SW480 (cell line): ENCODE data around the gene CCNK.
A peak's percentile ranks its signal among the peaks of the same experiment; 100 is the strongest.

Source experiments
- DNase-seq: peaks from one replicate; pipeline ENCODE4 v3.0.0-alpha.2; 2016; ENCODE audit warnings: low spot score

The CCNK gene

DNA sequence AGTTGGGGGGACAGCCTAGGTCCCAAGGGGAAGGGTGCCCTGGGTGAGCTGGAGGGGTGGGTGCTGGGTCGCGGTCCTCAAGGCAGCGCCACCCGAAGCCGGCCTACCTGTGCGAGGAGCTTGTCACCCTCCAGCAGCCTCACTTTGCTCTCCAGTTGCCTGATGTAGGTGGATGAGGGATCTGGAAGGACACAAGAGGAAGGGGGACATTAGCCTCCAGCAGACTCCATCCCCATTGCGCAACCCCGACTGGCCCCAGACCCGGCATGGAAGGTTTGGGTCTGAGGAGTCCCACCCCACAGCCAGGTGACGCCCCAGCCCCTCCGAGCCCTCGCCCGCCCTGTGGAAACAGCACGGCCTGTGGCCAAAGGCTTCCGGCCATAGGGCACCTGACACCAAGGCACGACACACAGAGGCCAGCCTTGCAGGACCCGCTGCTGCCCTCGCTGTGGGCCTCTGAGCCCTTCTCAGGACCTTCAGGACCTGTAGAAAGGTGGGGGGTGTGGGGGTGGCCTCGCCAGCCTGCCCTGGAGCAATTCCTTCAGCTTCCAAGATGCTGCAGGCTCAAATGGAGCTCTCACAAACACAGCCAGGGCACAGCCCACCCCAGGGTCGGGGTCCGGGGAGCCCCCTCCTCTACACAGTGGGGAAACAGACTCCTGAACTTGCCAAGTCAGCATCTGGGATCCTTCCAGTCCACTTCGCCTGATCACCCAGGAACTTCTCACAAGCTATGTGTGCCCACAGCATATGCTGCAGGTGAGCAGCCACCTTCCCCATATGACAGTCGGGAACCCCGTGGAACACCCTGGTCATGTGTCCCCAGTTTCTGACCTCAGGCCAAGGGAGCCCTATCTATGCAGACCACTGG is 54.9 kb downstream of the CCNK start:
- no peak for DNase-seq

DNA sequence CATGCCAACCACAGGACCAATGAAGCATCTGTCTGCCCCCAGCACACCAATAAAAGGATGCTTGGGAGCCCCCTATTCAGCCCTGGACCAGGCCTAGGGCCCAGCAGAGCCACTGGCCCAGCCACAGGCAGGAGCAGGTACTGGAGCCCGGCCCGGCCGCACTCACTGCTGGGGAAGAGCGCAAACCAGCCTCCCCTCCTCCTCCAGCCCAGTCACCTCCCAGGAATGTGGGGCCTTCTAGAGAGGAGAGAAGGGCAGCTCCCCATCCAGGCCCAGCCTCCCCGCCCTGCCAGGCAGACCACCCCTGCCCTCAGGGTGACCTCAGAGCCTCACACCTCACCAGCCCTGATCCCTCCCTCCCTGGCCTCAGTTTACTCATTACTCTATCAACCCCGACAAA is 56.2 kb downstream of the CCNK start:
- peak; percentile 70 for DNase-seq

DNA sequence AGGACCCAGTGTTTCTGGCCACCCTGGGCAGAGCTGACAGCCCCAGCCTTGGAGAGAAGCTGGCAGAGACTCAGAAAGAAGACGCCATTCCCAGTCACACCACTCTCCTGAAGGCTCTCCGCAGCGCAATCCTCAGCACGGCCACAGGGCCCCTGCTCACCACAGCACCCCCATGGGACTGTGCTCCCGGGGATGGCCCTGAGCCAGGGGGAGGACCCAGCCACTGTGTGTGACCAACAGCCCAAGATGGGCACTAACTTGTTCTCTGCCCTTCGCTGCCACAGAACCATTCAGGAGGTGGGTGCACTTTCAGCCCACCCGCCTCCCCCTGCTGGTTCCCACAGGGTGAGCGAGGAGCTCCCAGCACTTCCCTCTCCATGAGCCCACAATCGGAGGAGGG is 57.1 kb downstream of the CCNK start:
- no peak for DNase-seq

DNA sequence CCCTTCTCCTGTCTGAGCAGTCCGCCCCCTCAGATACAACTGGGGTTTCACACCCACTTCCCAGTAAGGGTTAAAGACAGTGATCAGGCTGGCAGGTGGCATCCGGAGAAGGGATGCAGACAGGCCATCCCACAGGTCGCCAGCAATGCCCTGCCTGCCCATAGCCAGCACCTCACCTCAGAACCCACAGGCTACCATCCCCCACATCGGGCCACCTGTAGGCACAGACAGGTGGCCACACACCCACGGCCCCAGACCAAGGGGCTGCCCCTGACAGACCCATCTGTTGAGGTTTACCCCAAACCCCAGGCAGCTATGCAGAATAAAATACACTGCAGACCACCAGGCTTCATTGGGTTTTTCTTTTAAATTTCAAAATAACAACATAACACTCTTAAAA is 57.5 kb downstream of the CCNK start:
- DNase-seq, result no peak

DNA sequence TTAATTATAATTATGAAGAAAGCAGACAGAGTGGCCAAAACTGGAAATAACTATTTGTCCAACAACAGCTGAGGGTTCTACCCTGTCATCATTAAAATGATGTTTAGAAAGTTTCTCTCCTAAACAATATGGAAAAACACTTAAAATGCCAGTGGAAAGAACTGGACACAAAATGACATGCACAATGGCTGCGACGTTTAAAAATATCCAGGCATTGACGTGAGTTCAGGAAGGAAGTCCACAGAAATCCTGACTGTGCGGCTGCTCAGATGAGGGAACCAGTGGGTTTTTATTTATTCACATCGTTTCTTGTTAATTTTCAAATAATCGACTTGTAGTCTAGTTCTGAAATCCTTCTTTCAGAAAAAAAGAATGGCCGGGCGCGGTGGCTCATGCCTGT is 58.3 kb downstream of the CCNK start:
- DNase-seq, result no peak

DNA sequence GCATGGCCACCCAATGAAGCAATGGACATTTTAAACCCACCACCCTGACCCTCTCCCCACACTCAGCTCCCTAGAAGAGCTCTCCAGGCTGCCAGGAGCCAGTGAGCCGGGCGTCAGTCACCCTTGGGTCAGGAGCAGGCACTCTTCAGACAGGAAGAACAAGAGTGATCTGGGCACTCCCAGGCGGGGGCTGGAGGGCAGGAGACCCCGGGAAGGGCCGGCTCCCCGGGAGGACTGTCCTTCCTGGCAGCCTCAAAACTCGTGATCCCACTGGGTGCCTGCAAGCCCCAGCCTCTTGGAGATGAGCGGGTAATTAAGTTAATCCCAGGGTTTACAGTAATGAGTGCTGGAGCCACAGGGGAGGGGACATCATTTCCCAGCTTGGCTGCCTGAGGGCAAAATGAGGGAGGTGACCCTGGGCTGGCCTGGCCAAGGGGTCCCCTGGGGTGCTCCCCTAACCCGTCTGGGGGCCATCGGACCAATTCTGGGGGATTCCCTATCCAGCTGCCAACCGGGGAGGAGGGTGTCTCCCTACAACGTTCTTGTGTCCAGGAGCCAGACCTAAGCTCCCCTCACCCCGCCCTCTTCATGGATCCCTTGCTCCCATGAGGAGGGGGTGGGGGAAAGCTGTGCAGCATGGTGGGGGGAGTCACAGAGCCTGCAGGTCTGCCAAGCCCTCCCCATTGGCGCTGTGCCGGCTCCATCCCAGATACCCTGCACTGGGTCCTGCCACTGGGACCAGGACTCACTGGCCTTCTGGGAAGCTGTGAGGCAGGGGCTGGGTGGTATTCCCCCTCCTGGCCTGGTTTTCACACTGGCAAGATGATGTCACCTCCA is 59.2 kb downstream of the CCNK start:
- no peak for DNase-seq

DNA sequence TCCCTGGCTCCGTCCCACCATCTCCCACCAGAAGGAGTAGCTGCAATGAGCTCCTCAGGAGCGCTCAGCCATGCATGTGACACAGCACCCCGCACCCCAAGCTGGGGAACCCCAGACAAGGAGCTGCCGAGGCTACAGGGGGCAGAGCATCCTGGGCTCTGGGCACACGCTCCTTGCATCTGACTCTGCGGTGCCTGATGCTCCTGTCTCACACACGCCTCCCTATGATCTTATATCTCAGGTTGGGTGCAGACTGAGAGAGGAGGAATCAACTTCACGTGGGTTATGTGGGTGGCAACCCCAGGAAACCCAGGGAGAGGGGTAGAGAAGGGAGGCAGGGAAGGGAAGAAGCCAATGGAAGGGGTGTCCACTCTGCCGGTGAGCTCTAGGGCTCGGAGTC is 60.0 kb downstream of the CCNK start:
- no peak for DNase-seq

DNA sequence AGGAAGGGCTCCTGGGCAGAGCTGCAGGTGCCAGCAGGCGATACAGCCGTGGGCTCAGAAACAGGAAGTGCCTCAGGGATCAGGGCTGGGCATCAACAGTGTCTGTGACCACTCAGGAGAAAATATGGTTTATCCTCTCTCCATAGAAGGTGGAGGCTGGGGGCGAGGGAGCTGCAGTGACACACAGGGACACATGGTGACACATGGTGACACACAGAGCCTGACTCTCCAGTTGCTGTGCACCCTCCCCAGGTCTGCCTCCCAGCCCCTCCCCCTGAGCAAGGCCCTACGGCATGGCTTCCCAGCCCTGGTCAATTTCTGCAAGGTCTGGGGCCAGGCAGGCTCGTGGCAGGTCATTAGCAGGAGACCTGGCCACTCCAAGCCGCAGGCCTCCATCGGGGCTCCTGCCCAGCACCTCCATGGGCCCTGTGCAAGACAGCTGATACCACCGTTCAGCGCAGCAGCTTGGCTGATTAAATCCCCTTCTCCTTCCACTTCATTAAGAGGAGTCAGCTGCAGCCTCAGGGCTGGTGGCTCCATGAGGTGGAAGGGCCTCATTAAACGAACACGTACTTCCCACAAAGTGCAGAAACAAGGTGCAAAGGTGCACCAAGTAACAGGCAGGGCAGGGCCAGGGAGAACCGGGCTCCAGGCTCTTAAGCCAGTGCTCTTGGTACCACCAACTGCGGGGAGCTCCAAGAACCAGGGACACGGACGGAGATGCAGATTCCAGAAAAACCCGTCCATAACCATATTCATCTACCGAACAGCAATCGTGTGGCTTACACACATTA is 60.7 kb downstream of the CCNK start:
- DNase-seq, result peak; percentile 41

DNA sequence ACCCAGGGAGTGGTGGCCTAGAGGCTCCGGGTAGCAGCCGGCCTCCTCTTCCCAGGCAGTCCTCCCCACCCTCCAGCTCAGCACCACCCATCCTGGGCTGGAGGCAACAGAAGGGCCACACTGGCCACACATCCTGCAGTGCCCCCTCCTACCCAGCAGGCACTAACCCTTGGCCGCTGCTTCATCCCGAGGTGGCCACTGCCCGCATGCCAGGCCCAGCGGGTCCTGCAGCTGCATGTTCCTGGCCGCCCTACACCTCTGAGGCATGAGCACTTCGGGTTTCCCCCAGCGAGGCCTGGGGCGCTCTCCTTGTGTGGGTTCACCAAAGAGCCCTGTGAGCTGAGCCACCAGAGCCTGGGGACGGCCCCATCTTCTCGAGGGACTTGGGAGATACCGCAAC is 61.4 kb downstream of the CCNK start:
- no peak for DNase-seq

DNA sequence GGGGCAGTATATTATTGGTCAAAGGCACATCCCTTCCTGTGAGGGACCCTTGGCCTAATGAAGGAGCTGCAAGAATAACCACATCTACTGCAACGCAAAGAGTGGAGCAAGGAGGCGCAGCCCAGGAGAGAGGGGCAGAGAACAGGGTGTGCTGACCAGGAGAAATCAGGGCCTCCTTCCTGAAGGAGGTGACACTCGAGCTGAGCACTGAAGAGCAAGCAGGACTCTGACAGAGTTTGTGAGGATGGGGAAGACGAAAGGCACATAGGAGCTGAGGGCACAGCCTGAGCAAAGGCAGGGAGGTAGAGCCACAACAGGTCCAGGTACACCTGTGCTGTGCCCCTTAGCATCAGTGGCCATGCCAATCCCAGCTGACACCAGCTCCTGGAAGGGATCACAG is 62.2 kb downstream of the CCNK start:
- no peak for DNase-seq

DNA sequence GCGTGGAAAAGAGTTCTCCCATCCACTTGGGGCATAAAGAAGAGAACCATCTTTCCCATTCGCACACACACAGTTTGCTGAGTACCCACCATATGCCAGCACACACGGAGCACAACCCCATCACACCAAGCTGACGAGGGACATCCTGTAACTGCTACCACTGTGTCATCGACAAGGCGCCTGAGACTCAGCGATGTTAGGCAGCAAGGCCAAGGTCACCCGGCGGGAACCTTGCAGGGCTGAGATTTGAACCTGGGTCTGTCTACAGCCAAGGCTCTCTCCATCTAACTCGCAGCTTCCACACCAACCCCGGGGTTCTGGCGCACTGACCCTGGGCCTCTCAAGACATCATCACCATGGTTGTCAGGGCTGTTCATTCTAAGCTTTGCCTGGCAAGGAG is 62.8 kb downstream of the CCNK start:
- DNase-seq, result no peak

DNA sequence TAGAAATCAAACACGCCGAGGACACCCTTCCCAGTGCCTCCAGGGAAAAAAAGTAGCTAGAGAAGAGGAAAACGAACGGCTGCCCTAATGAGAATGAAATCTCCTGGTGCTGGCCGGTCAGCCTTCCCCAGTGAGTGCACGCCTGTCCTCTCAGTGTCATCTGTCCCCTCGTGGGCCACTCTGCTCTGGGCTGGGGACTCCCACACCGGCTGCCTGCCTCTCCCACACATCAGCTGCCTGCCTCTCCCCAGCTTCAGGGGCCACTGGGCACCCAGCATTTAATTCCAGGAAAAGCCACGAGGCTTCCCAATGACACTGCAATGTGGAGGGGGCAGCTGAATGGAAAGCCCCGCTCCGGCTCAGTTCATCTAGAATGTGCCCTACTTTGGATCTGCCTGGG is 63.8 kb downstream of the CCNK start:
- DNase-seq, result no peak

DNA sequence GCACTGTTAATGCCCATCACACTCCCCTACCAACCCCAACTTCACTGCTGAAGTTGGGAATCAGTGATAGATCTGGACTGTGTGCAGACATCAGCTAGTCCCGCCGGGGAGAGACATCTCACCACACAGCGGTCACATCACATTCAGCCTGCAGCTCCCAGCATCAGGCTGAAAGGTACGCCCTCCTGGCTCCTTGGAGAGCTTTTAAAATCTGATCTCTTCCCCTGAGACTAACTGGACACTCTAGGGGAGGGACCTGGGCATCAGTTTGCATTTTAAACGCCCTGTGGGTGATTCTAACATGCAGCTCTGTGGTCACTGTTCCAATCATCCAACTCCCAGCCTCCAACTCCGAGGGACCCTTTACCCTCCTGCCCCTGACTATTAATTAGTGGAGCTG is 64.4 kb downstream of the CCNK start:
- no peak for DNase-seq

DNA sequence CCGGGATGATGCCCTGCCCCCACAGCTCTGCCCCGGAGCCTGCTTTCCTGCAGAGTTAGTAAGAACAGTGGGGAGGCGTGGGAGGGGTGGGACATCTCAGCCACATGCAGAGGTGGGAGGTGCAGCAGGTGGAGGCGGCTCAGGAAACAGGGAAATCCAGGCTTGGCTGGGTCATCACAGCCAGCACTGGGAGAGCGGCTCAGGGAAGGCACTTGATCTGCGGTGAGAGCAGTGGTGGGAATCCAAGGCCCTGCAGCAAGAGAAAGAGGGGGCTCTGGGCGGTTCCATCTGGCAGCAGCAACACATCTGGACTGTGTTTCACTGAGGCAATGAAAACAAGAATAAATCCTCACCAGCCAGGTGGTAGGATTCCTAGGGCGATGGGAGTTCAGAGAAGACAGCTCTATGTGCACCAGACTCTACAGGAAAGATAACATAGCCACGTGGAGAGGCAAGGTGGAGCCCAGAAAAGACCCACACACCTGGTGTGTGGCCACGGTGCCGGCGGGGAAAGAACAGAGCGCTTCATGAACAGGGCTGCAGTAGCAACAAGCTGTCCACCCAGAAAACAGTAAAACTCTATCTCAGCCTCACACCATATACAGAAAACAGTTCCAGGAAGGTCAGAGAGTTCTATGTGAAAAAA is 65.1 kb downstream of the CCNK start:
- no peak for DNase-seq

DNA sequence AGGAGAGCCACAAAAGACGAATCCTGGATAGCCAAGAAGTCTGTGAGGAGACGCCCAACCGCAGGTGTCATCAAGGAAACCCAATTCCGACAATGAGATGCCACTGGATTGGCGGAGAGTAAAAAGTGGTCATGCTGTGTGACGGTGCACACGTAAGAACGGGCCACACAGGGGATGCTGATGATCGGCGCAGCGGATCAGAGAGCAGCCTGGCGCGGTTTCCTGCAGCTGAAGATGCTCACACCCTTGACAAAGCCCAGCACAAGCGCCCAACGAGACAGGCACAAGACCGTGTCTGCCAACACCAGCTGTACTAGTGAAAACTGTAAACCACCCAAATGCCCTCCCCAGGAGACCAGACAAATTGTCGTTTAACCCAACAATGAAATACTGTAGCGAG is 67.0 kb downstream of the CCNK start:
- DNase-seq, result no peak

DNA sequence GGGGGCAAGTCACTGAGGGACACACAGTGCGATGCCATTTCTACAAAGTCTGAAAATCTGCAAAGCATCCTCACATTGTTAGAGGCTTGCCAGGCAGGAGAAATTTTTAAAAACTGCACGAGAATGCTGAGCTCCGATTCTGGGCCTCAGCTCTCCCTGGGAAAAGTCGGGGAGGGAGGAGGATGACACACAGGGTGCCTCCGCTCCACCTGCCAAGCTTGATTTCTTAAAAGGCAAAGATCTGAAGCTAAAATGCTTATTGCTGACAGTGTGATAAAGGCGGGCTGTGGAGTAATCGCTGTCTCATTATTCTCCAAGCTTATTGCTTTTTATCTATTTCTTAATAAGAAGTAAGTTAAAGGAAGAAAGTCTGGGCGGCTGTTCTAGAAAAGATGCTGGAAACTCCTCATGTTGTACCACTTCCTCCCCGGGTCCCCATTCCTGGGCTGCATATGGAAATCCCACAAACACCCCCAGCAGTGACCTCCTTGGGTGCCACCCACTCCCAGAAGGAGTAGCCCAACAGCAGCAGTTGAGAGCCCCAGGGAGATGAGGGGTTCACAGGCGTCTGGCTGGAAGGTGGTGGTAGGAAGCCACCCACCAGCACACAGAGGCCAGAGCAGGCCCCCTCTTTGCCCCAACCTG is 67.8 kb downstream of the CCNK start:
- DNase-seq, result no peak

DNA sequence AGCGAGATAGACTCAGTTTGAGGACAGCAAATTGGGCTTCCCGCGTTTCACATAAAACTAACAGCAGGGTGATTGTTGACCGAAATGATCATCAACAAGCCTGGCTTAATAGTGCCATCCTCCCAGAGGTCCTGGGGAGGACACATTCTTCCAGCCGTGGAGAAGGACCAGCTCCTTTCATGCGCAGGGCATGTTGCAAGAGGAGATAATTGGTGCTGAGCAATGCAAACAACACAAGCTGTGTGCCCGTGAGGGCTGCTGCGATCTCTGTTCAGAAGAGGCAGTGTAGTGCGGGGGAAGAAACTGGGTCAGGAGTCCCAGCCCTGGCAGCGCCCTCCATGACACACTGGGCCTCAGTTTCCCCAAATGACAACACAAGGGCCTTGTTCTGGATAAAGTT is 68.5 kb downstream of the CCNK start:
- DNase-seq, result no peak

DNA sequence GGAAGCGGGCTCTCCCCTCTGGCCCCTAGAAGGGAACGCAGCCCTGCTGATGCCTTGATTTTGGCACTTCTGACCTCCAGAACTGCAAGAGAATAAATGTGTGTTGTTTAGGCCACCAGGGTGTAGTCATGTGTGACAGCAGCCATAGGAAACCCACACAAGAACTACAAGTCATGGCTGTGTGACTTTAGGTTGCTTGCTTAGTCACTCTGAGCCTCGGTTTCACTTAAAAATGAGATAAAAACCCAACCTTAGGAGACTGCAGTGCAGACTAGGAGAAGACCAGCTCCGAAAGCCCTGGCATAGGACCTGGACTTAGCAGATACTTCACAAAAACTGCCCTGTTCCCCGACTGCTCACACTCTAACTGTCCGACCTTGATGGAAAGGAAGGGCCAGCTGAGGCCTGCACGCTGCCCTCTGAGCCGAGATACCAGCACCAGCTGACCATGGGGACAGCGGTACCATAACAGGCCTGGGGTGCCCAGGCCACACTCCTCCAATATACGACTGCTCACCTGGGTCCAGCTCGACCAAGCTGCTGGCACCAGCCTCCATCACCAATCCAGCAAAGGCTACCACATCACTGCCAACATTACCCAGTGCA is 69.3 kb downstream of the CCNK start:
- no peak for DNase-seq

DNA sequence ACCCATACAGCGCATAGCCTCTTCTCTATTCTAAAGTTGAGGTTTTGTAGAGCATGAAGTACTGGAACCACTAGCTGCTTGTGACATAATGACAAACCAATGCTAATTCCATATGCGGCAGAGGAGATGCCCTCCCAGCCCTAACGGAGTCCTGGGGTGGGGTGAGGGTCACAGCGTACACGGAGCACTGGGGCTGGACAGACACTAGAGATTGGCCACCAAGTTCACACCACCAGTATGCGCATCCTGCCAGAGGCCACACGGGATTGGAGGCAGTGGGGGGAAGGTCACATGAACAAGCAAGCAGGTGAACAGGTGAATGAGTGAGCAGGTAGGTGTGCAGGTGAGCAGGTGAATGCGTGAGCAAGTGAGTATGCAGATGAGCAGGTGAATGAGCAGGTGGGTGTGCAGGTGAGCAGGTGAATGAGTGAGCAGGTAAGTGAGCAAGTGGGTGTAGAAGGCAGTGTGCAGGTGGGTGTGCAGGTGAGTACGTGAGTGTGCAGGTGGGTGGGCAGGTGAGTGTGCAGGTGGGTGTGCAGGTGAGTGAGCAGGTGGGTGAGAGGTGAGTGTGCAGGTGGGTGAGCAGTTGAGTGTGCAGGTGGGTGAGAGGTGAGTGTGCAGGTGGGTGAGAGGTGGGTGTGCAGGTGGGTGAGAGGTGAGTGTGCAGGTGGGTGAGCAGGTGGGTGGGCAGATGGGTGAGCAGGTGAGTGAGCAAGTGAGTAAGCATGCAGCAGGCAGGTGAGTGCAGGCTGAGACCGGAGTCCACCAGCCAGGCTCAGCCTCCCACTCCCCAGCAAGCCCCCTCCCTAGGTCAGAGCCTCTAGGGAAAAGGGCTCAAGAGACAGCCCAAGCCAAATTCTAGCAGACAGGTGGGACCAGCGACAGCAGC is 70.1 kb downstream of the CCNK start:
- no peak for DNase-seq

DNA sequence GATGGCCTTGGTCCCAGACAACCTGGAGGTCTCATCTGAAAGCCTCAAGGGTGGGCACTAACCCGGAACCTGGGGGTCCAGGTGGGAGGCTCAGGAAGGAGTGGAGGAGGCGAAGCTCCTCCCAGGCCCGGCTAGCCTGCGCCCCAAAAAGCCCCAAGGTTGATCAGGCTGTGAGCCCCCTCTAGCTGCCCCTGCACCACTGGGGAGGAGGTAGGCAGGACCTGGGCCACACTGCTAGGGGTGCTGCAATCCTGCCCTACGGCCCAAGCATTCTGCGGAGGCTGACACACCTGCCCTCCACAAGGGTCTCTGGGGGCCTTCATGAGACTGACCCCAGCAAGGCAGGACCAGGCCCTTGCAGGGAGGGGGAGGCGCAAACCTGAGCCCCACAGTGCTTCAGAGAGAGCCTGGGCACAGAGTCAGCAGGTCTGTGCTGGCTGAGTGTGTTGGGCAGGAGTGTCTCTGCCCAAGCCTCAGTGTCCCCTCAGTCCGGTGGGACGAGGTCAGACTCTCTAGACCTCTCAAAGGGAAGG is 70.9 kb downstream of the CCNK start:
- no peak for DNase-seq
